ENCODE measurements around the gene RGS3.

Gene RGS3

DNA sequence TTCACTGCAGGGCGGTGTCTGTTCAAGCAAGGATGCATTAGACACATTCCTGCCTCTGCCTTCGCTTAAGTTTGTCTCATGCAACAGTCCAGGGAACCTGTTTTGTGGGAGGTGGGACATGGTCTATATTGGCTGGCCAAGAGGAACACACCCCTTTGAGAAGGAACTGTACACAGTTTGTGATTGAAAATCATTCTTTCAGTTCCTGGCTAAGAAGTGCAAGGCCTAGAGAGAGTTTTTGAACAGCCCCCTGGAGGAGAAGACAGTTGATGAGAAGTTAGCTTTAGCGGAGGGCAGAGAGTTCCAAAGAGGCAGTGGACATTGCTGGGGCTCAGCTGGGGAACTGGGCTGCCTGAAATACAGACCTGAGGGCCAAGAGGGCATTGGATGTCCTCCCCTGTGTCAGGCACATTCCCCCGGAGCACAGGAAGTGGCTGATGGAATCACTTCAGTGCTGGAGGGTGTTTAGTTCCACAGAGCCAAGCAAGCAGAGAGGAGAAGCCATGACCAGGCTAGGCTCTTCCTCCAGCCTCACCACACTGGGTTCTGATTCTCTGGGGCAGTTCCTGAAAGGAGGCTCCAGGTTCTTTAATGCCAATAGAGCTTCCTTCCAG, 66.6 kb downstream of the RGS3 start:
- no peak for DNase-seq (ENCODE audit: low spot score)

DNA sequence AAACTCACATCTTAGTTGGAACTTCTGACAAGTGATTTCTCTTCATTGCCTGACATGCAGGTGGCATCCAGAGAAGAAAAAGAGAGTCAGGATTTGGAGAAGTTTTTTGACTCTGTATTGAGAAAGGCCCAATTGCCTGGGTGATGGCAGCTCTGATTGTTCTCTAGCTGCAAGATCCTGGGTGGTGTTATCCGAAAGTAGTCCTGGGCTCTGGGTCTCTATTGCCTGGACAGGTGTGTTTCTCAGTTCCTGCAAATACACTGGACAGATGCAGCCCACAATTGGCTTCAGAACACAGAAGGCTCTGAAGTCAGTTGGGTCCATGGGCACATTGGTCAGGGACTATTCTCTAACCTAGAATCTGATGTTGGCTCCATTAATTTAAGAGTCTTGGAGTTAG, 67.4 kb downstream of the RGS3 start:
- no peak for DNase-seq (ENCODE audit: low spot score)

DNA sequence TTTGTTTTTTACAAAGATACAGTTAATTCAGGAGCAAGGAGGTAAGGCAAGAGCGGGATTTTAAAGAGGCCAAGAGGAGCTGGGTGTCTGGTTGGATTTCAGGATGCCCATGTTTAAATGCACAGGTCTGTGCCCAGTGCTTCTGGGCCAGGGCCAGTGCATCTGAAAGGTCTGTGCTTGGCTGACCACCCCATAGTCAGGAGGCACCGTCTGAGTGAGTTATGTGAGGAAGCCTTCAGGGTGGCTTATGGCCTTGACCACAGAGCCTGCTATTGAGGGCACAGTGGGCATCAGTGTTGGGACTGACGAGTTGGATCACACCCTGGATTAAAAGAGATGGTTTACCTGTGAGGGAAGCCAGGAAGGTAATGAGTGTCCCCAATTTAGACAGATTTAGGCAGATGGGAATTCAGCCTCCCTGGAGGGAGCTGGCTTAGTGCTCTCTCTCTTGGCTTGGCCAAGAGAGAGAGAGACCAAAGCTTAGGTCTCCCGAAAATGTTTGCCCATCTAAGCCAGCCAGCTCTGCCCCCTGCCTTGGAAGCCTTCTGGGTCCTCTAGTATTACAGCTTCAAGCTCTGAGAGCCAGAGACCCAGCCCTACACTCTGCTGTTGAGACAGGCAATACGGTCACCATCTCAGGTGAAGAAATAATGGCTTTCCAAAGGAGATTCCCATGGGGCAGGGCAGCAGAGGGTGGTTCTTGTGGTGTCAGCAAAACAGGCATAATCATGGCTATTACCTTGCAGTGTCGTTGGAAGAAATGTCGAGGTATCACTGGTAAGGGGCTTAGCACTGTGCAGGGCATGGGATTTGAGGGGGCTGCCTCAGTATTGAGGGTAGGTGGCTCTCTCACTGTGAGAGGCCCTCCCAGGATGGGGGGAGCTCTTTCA, 68.6 kb downstream of the RGS3 start:
- DNase-seq (ENCODE audit: low spot score), result no peak

DNA sequence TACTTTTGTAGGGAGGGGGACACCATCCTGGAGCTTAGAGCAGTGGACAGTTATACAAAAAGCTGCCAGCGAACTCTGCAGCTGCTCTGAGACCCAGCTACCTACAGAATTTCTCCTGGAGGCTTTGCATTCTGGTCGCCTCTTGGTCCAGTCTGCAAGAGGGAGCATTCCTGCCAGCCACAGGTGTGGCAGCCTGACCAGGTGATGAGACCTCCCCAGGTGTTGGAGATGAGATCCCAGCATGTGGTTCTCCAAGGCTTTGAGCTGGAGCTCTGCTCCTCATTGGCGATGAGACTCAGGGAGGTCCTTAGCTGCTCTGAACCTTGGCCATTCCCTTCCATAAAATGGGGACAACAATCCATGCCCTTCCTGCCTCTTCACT, 69.3 kb downstream of the RGS3 start:
- DNase-seq (ENCODE audit: low spot score), result no peak

DNA sequence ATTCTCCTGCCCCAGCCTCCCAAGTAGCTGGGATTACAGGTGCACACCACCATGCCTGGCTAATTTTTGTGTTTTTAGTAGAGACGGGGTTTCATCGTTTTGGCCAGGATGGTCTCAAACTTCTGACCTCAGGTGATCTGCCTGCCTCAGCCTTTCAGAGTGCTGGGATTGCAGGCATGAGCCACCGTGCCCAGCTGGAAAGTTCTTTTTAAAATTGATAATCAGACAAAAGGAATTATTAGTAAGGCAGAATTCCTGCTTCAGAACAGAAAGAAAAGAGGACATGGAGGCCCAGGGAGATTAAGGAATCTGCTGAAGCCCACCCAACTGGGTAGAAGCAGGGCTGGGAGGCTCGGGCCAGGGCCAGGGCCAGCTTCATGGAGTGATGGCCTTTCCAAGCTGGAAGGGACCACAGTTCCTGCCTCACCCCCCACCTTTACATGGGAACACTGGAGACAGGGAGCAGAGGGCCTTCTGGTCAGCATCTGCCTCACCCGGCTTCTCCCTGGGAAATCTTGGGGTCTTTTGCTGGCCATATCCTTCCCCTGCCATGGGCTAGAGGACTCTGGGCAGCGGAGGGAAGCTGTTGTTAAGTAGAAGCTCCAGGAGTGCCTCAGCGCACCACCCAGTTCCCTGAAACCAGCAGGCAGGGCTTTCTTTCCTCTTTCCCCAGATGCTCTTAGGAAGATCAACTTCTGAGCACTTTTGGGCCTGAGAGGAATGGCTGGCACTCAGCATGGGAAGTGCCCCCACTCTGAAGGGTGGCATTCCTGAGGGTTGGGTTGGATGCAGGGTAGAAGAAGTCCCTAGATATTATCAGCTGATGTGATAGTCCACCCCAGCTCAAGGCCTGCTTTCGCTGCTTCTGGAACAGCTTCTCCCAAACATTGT, 70.1 kb downstream of the RGS3 start:
- DNase-seq (ENCODE audit: low spot score), result no peak

DNA sequence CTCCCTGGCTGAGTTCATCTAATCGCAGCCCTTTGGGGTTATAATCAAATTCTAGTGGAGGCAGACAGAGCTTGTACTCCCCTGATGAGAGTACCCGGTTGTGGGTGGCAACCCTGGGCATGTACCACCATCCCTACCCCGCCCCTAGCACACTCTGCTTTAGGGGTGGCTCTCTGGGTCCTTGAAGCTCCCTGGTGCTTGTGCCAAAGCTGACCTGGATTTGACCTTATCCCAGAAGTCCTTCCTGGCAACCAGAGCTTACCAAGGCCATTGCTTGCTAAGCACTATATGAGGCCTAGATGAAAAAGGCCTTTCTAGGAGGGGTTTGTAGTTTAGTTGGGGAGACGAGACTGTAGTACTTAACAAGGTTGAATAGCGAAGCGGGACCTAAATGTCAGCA, 72.2 kb downstream of the RGS3 start:
- no peak for DNase-seq (ENCODE audit: low spot score)

DNA sequence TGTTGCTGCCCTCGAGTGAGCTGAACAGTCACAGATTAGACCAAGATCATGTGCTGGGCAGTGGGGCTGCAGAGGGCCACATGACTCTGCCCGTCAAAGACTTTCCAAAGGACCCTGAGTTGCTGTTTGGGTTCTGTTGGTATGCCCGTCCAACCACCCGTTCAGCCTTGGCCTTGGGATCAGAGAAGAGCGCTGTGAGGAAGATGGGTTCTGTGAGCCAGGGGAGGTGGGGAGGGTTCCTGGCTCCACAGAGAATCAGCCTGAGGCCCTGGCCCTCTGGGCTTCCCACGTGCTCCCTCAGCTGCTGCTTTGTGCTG, 72.6 kb downstream of the RGS3 start:
- DNase-seq (ENCODE audit: low spot score), result peak; percentile 96

DNA sequence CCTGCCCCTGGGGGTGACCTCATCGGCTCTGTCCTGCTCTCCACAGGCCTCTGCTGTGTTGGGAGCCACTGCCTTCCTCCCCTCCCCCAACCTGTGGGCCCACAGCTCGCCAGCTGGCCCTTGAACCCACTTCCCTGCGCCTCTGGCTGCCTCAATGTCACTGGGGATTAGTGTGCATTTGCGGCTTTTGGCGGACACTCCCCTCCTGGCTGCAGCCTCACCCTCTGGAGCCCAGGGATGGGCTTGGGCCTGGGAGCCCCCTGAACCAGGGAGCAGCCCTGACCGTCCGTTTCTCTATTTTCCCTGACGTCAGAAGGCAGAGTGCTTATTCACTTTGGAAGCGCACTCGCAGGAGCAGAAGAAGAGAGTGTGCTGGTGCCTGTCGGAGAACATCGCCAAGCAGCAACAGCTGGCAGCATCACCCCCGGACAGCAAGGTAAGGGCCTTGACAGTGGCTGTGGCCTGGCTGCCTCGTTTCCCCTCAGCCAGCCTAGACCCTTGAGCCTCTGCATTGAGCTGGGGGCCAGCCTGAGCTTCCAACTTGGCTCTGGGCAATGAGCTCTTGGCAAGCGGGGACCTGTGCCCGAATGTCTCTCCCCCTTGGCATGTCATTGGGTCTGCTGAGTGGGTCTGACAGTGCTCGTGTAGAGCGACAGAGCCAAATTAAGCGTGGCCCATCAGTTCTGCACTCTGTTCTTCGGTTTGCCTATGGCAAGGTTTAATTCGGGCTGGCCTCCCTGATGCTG, 73.1 kb downstream of the RGS3 start:
- no peak for DNase-seq (ENCODE audit: low spot score)

DNA sequence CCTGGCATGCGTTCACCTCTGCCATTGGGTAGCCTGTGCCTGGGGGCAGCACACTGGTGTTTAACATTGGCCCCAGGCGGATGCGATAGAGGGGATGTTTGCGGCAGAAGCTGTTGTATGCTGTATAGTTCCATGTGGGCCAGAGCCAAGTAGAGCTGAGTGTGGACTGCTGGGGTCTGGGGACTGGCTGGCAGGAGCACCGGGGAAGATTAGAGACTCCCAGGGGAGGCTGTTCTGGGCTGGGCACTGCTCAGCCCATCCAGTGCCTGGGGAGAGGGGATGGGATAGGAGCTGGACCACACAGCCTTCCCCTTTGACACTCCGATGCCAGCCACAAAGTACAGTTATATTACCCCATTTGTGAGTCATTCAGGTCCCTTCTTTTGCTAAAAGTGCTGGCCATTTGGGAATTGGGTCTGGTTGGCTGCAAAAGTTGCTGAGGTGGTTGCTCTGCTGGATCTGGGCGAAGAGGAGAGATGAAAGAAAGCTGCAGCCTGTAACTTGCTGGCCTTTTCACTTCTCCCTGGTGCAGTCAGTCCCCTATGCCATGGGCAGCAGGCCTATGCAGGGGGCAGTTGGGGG, 73.8 kb downstream of the RGS3 start:
- DNase-seq (ENCODE audit: low spot score), result peak; percentile 37

DNA sequence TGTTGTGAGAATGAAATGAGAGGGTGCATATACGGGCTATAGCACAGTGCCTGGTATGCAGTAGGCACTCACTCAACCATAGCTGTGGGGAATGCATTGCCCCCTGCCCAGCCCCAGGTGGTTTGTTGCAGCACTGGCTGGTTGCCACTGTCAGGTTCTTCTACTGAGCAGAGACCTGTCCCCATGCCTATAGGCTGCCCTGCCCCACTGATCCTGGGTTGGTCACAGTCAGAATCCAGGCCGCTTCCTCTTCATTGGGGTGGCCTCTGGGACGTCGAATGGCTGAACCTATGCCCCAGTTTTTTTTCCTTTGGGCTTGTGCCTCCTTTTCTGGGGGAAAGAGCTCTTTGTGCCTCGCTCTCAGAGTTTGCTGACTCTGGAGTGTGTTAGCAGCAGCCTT, 74.6 kb downstream of the RGS3 start:
- no peak for DNase-seq (ENCODE audit: low spot score)

DNA sequence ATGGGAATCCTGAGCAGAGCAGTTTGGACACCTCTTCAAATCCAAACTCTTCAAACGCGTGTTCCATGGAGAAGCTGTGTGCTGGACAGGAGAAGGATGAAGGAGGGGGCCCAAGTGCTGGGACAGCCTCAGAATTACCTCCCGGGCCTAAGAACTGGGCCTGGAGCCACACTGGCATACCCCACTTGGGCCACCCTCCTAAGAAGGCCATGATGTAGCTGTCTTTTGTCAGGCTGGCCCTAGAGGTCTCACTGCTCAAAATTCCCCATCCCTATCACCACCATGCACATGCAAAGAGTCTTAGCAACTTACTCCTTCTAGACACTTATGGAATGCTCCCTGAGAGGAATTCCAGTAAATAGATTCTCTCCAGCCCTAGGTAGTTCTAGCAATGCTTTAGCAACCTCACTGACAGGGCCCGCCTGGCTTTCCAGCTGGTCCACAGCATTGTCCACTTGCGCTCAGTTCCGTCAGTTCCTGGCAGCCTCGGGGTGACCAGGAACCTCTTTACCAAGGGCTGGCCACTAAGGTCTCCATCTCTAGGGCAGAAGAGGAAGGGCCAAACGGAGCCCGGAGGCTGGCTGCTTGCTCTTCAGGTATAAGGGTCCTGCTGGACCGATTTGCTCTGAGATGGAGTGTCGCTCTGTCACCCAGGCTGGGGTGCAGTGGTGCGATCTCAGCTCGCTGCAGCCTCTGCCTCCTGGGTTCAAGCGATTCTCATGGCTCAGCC, 75.3 kb downstream of the RGS3 start:
- peak; percentile 53 for DNase-seq (ENCODE audit: low spot score)

DNA sequence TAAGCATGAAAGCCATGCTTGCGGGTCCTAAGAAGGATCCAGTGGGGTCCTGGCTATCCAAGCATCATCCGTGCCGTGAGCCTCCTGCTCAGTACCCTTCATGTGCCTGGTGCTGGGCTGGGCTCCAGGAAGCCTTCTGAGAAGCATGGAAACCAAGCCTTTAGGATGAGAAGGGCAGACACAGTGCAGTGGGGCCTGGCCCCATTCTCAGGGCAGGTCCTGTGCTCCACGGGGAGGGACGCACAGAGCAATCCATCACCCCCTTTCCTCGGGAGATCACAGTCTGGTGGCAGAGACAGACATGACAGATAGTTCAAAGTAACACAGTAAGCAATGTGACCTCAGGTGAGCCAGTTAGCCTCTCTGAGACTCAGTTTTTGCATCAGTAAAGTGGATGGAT, 76.9 kb downstream of the RGS3 start:
- DNase-seq (ENCODE audit: low spot score), result no peak

DNA sequence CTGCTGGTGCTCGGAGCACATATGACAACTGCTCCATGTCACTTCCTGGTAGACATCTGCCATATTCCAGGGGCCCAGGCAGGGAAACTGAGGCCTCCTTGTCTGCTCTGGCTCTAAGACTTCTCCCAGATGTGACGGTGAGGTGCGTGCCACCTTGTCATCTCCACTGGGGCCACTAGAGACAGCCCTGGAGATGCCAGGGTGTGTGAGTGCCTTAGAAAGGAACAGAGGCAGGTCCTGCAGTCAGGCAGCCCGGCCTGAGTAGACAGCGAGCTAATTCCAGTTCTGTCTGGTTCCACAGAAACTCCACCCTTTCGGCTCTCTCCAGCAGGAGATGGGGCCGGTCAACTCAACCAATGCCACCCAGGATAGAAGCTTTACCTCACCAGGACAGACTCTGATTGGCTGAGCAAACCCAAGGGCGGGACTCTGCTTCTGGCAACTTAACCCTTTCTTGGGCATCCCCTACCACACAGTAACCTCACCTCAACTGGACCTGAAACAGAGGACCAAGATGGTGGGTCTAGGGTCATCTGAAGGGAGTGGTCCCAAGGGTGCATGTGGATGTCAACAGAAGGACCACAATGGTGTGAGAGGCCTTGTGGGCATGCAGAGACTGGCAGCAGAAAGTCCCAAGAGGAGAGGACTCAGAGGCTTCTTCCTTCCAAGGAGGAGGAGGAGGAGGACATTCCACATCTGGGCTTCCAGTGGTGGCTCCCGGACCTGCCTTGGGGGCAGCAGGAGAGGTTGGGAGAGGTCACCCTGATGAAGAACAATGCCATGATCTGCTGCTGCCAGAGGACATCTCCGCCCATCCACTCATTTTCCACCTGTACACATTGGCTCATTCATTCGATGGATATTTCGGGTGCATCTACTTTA, 77.7 kb downstream of the RGS3 start:
- peak; percentile 91 for DNase-seq (ENCODE audit: low spot score)

DNA sequence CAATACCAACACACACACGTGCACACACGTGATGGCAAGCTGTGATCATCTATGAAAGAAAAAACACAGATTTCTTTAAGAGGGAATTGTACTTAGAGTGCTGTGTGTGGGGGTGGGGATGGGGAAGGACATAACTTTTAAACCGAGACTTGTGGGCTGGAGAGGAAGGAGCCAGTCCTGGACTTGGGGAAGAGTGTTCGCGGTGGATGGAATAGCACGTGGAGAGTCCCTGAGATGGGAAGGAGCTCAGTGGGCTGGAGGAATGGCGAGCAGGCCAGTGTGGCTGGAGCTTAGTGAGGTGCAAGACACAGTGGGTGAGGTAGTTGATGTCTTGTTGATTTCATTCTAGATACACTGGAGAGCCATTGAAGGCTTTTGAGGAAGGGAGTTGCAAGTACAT, 78.5 kb downstream of the RGS3 start:
- DNase-seq (ENCODE audit: low spot score), result no peak

DNA sequence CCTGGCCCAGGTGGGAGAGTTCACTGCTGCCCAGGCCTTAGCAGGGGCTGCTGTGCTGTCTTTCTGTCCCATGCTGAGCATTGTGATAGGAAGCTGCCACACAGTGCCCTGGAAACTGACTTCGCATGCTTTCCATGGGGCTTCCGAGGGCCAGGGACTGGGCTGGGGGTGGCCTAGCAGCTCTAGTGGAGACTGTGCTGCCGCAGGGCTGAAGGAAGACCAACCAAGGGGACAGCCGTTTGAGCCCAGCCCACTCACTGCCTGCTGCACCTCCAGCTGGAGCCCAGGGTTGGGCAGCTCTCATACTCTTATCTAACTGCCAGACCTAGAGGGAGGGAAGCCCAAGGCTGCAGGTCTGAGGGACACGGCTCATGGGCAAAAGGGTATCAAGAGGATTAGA, 79.2 kb downstream of the RGS3 start:
- no peak for DNase-seq (ENCODE audit: low spot score)

DNA sequence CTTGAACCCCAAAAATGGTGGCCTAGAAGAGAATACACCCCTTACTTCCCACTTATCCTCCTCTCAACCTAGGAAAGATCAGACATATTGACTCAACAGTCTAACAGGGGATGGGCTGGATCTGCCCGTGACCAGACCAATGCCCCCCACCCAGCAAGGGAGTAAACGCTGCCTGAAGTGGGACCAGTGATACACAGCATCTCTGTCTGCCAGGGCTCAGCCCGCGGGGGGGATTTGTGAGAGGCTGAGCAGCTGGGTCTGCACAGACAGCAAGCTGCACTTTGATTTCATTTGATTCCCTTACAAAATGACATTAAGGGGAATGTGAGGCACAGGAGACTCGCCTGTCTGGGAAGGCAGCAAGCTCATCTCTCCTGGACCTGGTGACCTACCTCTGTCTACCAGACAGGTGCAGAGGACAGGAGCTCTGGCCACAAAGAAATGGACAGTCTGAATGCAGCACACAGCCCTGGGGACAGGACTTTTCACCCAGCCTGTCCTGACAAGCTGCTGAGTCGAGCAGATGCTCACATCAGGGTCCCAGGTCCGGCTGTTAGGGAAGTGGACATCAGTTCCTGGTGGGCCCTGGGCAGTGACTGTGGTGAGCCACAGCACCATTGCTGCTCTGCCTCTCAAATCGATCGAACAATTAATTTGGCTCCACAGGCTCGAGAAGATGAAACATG, 79.9 kb downstream of the RGS3 start:
- peak; percentile 43 for DNase-seq (ENCODE audit: low spot score)

DNA sequence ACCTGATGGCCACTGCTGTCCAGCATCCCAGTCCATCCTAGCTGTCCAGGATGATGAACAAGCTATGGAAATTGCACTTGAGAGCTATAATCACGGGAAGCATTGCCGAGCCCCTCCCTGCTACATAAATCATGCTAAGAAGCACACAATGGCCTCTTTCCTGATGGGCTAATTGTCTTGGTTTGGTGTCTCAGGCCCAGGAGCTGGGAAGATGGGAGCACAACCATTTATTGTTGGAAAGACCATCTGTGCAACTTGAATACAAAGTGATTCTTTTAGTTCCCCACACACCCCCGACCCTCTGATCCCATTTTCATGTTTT, 80.4 kb downstream of the RGS3 start:
- DNase-seq (ENCODE audit: low spot score), result peak; percentile 86

DNA sequence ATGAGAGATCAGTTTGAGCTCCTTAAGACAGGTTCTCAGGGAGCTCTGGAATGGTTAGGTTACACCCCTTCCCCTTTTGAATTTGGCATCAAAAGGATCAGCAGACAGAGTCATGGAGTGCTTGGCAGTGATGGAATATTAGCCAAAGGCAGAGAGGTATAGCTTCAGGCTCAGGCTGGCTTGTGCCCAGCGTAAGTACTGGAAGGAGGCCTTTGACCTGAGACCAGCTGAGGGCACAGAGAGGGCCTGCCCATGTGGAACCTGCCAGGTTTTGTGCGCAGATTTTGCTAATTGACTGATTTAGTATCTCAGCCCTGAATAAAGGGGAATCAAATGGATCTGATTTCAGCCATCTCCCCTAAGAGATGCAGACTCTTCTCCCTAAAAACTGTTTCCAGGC, 81.5 kb downstream of the RGS3 start:
- DNase-seq (ENCODE audit: low spot score), result peak; percentile 22

DNA sequence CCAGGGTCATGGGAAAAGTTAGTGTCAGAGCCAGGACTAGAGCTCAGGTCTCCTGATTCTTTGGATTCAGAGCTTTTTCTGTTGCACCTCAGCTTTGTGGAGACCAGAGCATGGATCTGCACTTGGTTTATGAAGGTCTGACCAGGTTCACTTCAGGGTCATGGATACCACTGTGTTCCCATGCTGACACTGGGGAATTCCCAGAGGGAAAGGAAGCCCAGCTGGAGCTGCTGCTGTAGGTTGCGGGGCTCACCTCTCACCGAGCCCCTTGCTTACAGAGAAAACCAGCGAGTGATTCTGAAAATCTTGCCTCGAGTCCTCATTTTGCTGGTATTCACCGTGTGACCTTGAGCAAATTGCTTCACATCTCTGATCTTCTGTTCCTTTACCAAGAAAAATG, 83.0 kb downstream of the RGS3 start:
- no peak for DNase-seq (ENCODE audit: low spot score)

DNA sequence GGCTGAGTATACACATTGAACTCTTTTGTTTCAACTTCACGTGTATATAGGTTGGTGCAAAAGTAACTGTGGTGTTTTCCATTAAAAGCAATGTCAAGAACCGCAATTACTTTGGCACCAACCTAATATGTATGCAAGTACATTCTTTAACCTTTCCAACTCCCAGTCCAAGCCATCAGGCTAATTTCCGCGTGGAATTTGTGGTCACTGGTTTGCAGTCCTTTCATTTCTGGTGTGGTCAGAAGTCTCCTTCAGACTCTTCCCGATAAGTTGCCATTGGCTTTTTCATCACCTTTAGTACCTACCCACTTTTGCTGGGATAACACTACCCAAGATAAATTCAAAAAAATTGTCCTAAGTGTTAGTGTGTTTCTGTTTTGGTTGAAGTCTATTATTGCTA, 84.0 kb downstream of the RGS3 start:
- DNase-seq (ENCODE audit: low spot score), result no peak

All from pons (tissue), 1 donor.